ENCODE measurements around the gene MAP6. TPM values are rescaled to one million over a fixed set of nuclear protein-coding genes. Genes with fewer than 3 reads are reported as not detected.

MAP6 gene
- polyA plus RNA-seq, 1 experiment: 1.5 TPM

DNA sequence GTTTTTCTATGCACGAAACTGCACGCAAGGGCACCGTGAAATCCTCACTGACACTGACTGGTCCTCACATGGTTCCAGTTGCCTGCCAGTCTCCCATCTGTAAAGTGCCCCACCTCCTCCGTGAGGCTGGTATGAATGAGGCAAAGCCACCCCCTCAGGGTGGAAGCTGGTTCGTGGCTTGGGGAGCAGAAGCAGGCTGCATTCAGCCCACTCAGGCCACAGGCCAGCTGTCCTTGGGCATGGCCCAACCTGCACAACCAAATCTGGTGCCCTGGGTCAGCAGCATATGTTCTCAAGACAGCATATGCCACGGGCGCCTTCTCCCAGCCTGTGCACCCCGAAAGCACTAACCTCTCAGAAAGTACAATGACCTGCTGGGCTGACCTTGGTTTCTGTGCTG is 77.5 kb downstream of the MAP6 start:
- TF ChIP-seq, protein P1, sequence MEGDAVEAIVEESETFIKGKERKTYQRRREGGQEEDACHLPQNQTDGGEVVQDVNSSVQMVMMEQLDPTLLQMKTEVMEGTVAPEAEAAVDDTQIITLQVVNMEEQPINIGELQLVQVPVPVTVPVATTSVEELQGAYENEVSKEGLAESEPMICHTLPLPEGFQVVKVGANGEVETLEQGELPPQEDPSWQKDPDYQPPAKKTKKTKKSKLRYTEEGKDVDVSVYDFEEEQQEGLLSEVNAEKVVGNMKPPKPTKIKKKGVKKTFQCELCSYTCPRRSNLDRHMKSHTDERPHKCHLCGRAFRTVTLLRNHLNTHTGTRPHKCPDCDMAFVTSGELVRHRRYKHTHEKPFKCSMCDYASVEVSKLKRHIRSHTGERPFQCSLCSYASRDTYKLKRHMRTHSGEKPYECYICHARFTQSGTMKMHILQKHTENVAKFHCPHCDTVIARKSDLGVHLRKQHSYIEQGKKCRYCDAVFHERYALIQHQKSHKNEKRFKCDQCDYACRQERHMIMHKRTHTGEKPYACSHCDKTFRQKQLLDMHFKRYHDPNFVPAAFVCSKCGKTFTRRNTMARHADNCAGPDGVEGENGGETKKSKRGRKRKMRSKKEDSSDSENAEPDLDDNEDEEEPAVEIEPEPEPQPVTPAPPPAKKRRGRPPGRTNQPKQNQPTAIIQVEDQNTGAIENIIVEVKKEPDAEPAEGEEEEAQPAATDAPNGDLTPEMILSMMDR (IDR thresholded peaks at IDR 0.05; ENCODE audit: low read depth, low read length): no peak
- H3K27me3 ChIP-seq (ENCODE audit: control insufficient read depth, insufficient read depth, low read length): peaks cover 22% of the 10 kb centered on the region
- no peaks in the 10 kb centered on the region for H3K9me3 ChIP-seq (ENCODE audit: control insufficient read depth, insufficient read depth, low read length)
- H3K27ac ChIP-seq (ENCODE audit: low read depth, low read length): no peak overlapping the region
- H3K4me3 ChIP-seq (ENCODE audit: low read depth, low read length): no peak overlapping the region
- POLR2A ChIA-PET: interaction anchor here (0.5 kb wide), 1 partner anchor 15 kb away, joined by 6 read pairs; no protein-coding TSS in a partner anchor
- no peak for DNase-seq (ENCODE audit: low read depth, low spot score)
- CTCF ChIA-PET: interaction anchor here (0.6 to 1.3 kb wide), 2 partner anchors 7 to 13 kb away, joined by 3 to 4 read pairs; no protein-coding TSS in a partner anchor

DNA sequence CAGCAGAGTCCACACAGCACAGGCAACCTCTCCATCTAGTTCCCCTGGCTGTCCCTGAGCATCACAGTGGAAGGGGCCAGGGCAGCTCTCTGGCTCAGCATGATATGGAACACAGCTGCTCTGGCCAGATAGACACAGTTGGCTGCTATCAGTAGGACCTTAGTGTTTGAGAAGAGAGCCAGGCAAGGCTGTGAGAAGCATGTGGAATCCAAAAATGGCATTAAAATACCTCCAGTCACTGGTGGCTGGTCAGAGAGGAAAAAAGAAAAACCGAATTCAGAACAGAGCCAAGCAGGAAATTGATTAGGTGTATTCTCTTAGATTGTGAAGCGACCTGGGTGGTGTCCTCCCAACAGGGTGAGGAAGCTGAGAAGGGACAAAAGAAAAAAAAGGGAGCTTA is 78.9 kb downstream of the MAP6 start:
- Histone ChIP-seq H3K27me3 (ENCODE audit: control insufficient read depth, insufficient read depth, low read length) (peaks cover 17% of the 10 kb centered on the region), H3K9me3 (ENCODE audit: control insufficient read depth, insufficient read depth, low read length) (no peaks in the 10 kb centered on the region), H3K4me3 (ENCODE audit: low read depth, low read length) (no peak overlapping the region), H3K27ac (ENCODE audit: low read depth, low read length) (no peak overlapping the region)
- DNase-seq (ENCODE audit: low read depth, low spot score): no peak
- ChIA-PET POLR2A (interaction anchor here (1.4 kb wide), 1 partner anchor 9 kb away, joined by 3 read pairs; no protein-coding TSS in a partner anchor), CTCF (no interaction called here)
- TF ChIP-seq, protein P1 (IDR thresholded peaks at IDR 0.05; ENCODE audit: low read depth, low read length): no peak

DNA sequence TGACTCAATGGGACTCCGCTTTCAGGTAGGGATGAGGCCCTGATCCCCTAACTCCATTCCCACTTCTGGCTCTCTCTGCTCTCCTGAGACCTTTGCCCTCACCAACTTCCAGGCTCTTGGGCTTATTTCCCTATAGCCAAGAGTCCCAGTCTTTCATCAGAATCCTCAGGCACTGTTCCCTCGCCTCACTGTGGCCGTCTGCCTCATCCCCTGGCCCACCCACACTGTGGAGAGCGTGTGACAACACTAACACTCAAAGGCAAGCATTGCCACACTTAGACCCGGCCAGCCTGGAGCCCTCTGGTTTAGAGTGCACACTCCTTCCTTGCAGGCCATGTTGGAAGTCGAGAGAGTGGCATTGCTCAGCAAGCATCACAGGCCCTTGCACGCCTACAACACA is 79.8 kb downstream of the MAP6 start:
- ChIA-PET CTCF (no interaction called here), POLR2A (interaction anchor here (1.4 kb wide), 1 partner anchor 10 kb away, joined by 3 read pairs; no protein-coding TSS in a partner anchor)
- TF ChIP-seq, protein P1 (IDR thresholded peaks at IDR 0.05; ENCODE audit: low read depth, low read length): no peak
- Histone ChIP-seq H3K4me3 (ENCODE audit: low read depth, low read length) (no peak overlapping the region), H3K27ac (ENCODE audit: low read depth, low read length) (no peak overlapping the region), H3K27me3 (ENCODE audit: control insufficient read depth, insufficient read depth, low read length) (peaks cover 11% of the 10 kb centered on the region), H3K9me3 (ENCODE audit: control insufficient read depth, insufficient read depth, low read length) (no peaks in the 10 kb centered on the region)
- DNase-seq (ENCODE audit: low read depth, low spot score): no peak

DNA sequence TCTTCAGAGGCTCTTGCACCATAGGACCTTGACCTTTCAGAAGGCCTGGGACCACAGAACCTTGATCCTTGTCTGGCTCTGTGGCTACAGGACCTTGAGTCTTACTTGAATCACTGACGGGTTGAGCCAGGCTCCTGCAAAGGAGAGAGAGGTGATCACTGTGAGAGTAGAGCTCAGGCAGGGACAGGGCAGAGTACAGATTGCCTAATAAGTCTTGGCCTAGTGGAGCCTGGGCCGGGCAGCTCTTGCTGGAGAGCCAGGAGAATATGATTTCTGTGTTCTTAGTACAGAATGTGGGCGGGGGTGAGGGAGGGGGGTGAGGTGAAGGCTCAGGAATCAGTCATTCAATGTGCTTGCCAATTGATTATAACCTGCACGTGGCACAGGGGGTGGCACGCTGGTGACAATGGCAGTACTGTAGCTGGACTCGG is 80.8 kb downstream of the MAP6 start:
- TF ChIP-seq, protein P1 (IDR thresholded peaks at IDR 0.05; ENCODE audit: low read depth, low read length): no peak
- Histone ChIP-seq H3K4me3 (ENCODE audit: low read depth, low read length) (no peak overlapping the region), H3K27me3 (ENCODE audit: control insufficient read depth, insufficient read depth, low read length) (peaks cover 7% of the 10 kb centered on the region), H3K27ac (ENCODE audit: low read depth, low read length) (no peak overlapping the region), H3K9me3 (ENCODE audit: control insufficient read depth, insufficient read depth, low read length) (no peaks in the 10 kb centered on the region)
- POLR2A ChIA-PET: no interaction called here
- CTCF ChIA-PET: no interaction called here
- DNase-seq (ENCODE audit: low read depth, low spot score): no peak

DNA sequence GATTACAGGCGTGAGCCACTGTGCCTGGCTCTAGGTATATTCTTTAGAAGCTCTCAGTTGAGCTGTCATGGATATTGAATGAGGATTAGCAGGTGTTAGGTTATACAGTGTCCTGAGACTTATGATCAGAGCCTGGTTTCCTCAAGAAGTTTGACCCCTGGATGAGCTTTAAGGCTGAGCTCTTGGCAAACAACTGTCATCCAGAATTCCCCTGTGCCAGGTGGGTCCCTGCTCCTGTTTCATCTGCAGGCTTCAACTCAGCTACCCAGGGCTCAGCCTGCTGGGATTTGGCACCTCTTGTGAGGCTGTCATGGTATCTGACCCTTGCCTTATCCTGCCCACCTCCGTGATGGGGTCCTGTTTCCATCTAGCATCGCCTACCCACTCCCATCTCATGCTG is 82.4 kb downstream of the MAP6 start:
- CTCF ChIA-PET: no interaction called here
- H3K27ac ChIP-seq (ENCODE audit: low read depth, low read length): no peak overlapping the region
- POLR2A ChIA-PET: no interaction called here
- H3K27me3 ChIP-seq (ENCODE audit: control insufficient read depth, insufficient read depth, low read length): no peaks in the 10 kb centered on the region
- DNase-seq (ENCODE audit: low read depth, low spot score): no peak
- TF ChIP-seq, protein P1 (IDR thresholded peaks at IDR 0.05; ENCODE audit: low read depth, low read length): no peak
- no peaks in the 10 kb centered on the region; the same call in 1 of the 2 replicates for H3K9me3 ChIP-seq (ENCODE audit: control insufficient read depth, insufficient read depth, low read length)
- H3K4me3 ChIP-seq (ENCODE audit: low read depth, low read length): no peak overlapping the region
